ENCODE measurements around the gene SLC25A40.
"Not testable (repeated sequence)": the region's sequence is repeated elsewhere in the genome, so short reads cannot be mapped to it uniquely, and the experiment has no call there.

The SLC25A40 gene

DNA sequence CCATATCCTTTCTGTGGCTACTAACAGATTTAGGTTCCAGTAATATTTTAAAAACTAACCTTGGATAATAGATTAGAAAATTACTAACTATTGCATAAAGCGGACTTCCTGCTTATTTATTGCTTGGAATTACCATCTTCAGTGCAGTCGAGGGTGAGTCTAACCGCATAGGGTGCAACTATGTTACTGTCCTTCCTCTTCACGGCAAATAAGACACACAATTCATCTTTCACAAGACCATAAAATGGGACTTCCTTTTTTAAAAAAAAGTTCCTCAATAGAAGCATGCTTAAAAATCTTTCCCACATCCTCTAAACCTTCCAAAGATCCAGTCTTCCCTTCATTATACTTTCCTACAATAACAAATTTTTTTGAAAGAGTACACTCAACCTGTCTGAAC lies 2.1 kb downstream of the SLC25A40 start:
- TF ChIP-seq HDGF (IDR thresholded peaks at IDR 0.05; ENCODE audit: borderline replicate concordance) (no peak), SP1 (IDR thresholded peaks at IDR 0.05) (no peak), NFRKB (IDR thresholded peaks at IDR 0.05) (no peak), TARDBP (IDR thresholded peaks at IDR 0.05) (no peak), PKNOX1 (IDR thresholded peaks at IDR 0.05) (no peak), SUZ12 (IDR thresholded peaks at IDR 0.05) (no peak), FOXK2 (IDR thresholded peaks at IDR 0.05) (no peak), CTBP1 (IDR thresholded peaks at IDR 0.05; ENCODE audit: borderline replicate concordance) (no peak), BHLHE40 (IDR thresholded peaks at IDR 0.05; ENCODE audit: borderline replicate concordance) (no peak), L3MBTL2 (conservative IDR thresholded peaks at IDR 0.05) (no peak), ARNT (IDR thresholded peaks at IDR 0.05) (no peak), LEF1 (IDR thresholded peaks at IDR 0.05; ENCODE audit: borderline replicate concordance) (no peak), ZNF384 (IDR thresholded peaks at IDR 0.05) (no peak), FOXM1 (IDR thresholded peaks at IDR 0.05; ENCODE audit: borderline replicate concordance) (no peak), FOXA1 (IDR thresholded peaks at IDR 0.05) (no peak), ELF4 (IDR thresholded peaks at IDR 0.05) (no peak)
- CTCF ChIA-PET, result no interaction called here
- DNase-seq (ENCODE audit: extremely low spot score), result no peak
- POLR2A ChIA-PET, result interaction anchor here (1.3 kb wide), 1 partner anchor 60 kb away, joined by 8 read pairs; the partner anchor contains the start of gene ADAM22

DNA sequence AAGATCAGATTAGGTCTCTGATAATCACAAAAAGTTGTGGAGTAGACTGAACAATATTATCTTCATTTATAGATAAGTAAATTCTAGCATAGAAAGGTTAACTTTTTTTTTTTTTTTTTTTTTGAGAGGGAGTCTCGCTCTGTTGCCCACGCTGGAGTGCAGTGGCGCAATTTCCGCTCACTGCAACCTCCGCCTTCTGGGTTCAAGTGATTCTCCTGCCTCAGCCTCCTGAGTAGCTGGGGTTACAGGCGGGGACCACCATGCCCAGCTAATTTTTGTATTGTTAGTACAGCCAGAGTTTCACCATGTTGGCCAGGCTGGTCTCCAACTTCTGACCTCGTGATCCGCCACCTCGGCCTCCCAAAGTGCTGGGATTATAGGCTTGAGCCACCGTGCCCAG lies 2.8 kb downstream of the SLC25A40 start:
- CTCF ChIA-PET; DNase-seq (ENCODE audit: extremely low spot score); POLR2A ChIA-PET: not testable (repeated sequence)

DNA sequence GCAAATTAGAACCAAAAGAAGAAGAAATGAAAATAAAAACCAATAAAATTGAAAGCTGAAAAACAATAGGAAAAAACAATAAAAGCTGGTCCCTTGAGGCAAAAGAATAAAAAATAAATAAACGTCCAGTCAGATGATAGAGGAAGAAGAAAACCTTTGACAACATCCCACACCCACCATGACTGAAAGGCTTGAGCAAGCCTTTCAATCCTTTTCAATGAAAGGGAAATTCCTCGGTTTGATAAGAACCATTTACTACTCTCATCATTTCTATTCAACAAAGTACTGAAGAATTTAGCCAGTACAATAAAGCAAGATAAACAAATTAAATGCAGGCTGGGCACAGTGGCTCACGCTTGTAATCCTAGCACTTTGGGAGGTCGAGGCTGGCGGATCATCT lies 3.8 kb downstream of the SLC25A40 start:
- DNase-seq (ENCODE audit: extremely low spot score), result no peak
- TF ChIP-seq FOXA1 (IDR thresholded peaks at IDR 0.05), result no peak
- no peak for TF ChIP-seq CTBP1 (IDR thresholded peaks at IDR 0.05; ENCODE audit: borderline replicate concordance)
- TF ChIP-seq NFRKB (IDR thresholded peaks at IDR 0.05), result no peak
- TF ChIP-seq LEF1 (IDR thresholded peaks at IDR 0.05; ENCODE audit: borderline replicate concordance), result no peak
- TF ChIP-seq PKNOX1 (IDR thresholded peaks at IDR 0.05), result no peak
- no peak for TF ChIP-seq SP1 (IDR thresholded peaks at IDR 0.05)
- ChIA-PET POLR2A (no interaction called here), CTCF (no interaction called here)

DNA sequence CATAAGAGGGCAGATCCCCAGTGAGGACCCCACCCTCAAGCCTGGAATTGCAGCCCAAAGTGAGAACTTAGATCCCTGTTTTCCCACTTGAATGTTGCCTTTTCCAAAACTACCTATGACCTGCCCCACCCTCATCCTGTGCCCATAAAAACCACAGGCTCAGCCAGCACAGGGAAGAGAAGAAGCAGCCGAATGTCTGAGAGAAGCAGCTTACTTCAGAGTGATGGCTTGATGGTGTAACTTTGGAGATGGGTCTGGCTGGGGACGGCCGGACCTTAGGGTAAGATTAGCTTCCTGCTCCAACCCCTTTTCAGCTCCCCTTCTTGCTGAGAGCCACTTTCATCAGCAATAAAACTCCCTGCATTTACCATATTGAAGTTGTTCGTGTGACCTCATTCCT lies 5.7 kb downstream of the SLC25A40 start:
- no peak for DNase-seq (ENCODE audit: extremely low spot score)

GRCh38 chr7:87866533-87866932 lies 9.6 kb downstream of the SLC25A40 start:
- CTCF ChIA-PET; POLR2A ChIA-PET; DNase-seq (ENCODE audit: extremely low spot score): not testable (repeated sequence)

More for the DNA sequence above, 5.7 kb downstream of the SLC25A40 start:
- ChIA-PET POLR2A (interaction anchor here (0.9 kb wide), 1 partner anchor 270 kb away, joined by 3 read pairs; the partner anchor contains the start of gene ABCB1), CTCF (no interaction called here)
- TF ChIP-seq ZNF384 (IDR thresholded peaks at IDR 0.05) (no peak), TARDBP (IDR thresholded peaks at IDR 0.05) (no peak), NFRKB (IDR thresholded peaks at IDR 0.05) (no peak), ELF4 (IDR thresholded peaks at IDR 0.05) (no peak), FOXA1 (IDR thresholded peaks at IDR 0.05) (no peak), L3MBTL2 (conservative IDR thresholded peaks at IDR 0.05) (no peak), FOXM1 (IDR thresholded peaks at IDR 0.05; ENCODE audit: borderline replicate concordance) (no peak), CTBP1 (IDR thresholded peaks at IDR 0.05; ENCODE audit: borderline replicate concordance) (no peak), LEF1 (IDR thresholded peaks at IDR 0.05; ENCODE audit: borderline replicate concordance) (no peak), SUZ12 (IDR thresholded peaks at IDR 0.05) (no peak), FOXK2 (IDR thresholded peaks at IDR 0.05) (no peak), ARNT (IDR thresholded peaks at IDR 0.05) (no peak), SP1 (IDR thresholded peaks at IDR 0.05) (no peak), BHLHE40 (IDR thresholded peaks at IDR 0.05; ENCODE audit: borderline replicate concordance) (no peak)

DNA sequence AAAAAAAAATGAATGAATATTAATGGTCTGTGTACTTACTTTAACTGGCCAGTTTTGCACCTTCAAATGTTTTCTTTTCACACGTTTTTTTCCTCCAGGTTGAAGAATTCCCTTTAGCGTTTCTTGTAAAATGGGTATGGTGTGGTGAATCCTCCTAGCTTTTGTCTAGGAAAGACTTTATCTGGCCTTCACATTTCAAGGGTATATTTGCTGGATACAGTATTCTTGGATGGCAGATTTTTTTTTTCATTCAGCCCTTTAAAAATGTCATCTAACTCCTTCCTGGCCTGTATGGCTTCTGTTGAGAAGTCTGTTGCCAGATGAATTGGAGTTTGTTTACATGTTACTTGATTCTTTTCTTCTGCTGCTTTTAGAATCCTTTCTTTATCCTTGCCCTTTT lies 10.1 kb downstream of the SLC25A40 start:
- ChIA-PET CTCF (no interaction called here), POLR2A (no interaction called here)
- no peak for DNase-seq (ENCODE audit: extremely low spot score)
- no peak for TF ChIP-seq FOXK2 (IDR thresholded peaks at IDR 0.05)
- TF ChIP-seq HDGF (IDR thresholded peaks at IDR 0.05; ENCODE audit: borderline replicate concordance), result no peak
- no peak for TF ChIP-seq CTBP1 (IDR thresholded peaks at IDR 0.05; ENCODE audit: borderline replicate concordance)
- TF ChIP-seq PKNOX1 (IDR thresholded peaks at IDR 0.05), result no peak
- TF ChIP-seq FOXM1 (IDR thresholded peaks at IDR 0.05; ENCODE audit: borderline replicate concordance), result no peak
- TF ChIP-seq TARDBP (IDR thresholded peaks at IDR 0.05), result no peak
- no peak for TF ChIP-seq BHLHE40 (IDR thresholded peaks at IDR 0.05; ENCODE audit: borderline replicate concordance)
- no peak for TF ChIP-seq FOXA1 (IDR thresholded peaks at IDR 0.05)
- TF ChIP-seq L3MBTL2 (conservative IDR thresholded peaks at IDR 0.05), result no peak
- no peak for TF ChIP-seq ZNF384 (IDR thresholded peaks at IDR 0.05)
- no peak for TF ChIP-seq ELF4 (IDR thresholded peaks at IDR 0.05)

DNA sequence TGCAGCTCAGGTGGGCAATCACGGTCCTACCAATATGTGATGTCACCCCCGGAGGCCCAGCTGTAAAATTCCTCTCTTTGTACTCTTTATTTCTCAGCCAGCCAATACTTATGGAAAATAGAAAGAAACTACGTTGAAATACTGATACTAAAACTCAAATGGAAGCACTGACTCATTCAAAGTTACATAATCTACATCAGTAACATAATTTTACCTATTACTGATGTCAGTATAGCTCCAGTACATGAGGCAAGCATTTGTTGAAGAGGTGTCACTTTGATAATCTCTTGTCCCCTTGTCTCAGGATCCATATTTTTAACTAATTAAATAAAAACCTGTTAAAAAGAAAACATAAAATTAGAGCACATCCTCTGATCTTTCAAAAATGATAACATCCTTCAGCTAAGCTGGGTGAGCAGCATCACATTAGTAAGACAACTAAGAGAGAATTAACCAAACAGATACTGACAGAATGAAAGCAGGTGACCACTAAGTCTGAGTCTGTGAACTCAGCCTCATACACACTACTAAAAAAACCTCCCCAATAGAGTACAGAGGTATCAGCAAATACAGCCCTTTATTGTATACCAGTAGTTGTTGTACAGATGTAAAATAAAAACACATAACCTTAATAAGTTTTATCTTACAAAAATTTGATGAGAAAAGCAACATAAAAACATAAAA lies 17.6 kb downstream of the SLC25A40 start:
- DNase-seq (ENCODE audit: extremely low spot score), result no peak
- ChIA-PET POLR2A (no interaction called here), CTCF (no interaction called here)
- TF ChIP-seq ZNF384 (IDR thresholded peaks at IDR 0.05) (no peak), NFRKB (IDR thresholded peaks at IDR 0.05) (no peak)

Measured in HEK293T (cell line).